Measurements from ENCODE around the gene MLXIPL. TPM values are rescaled to one million over a fixed set of nuclear protein-coding genes. Genes with fewer than 3 reads are reported as not detected.

MLXIPL gene
- total and polyA plus RNA-seq, 2 donors (not counting 3 experiments of a cell fraction or from before 2014, with no cell fraction given): not detected

DNA sequence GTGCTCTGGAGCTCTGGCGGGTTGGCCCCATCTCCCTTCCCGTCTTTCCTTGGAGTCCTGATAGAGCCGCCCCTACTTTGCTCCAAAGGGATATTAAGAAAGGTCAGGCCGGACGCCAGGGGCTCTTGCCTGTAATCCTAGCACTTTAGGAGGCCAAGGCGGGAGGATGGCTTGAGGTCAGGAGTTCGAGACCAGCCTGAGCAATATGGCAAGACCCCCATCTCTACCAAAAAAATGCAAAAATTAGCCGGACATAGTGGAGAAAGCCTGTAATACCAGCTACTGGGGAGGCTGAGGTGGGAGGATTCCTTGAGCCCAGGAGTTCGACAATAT, 313 bp upstream of the MLXIPL start:
- no peak overlapping the region for H3K27ac ChIP-seq (ENCODE audit: insufficient read depth, low read depth, low read length)
- H3K9ac ChIP-seq (replicated peaks; ENCODE audit: extremely low read depth, insufficient read depth, low read length): no peak overlapping the region
- H3K27me3 ChIP-seq (ENCODE audit: control insufficient read depth in 2 of 2, insufficient read depth in 2 of 2, low read length in 2 of 2): peaks cover 28 to 39% of the 10 kb centered on the region in 2 experiments
- no peaks in the 10 kb centered on the region for H3K36me3 ChIP-seq (ENCODE audit: control insufficient read depth in 2 of 2, extremely low read depth in 1 of 2, insufficient read depth in 2 of 2, low read length in 2 of 2)
- no peaks in the 10 kb centered on the region for H3K9me1 ChIP-seq (replicated peaks; ENCODE audit: control insufficient read depth, extremely low read depth, insufficient read depth, low read length)
- H2AFZ ChIP-seq (ENCODE audit: low read depth, low read length): no peak overlapping the region
- no TSS peak for BruUV-seq (replicated peaks)
- intact Hi-C loops (cut with micrococcal nuclease): loop anchor here (5.0 kb wide), 1 partner anchor 43 kb away; the partner anchor contains the start of gene VPS37D
- no peaks in the 10 kb centered on the region for H3K9me3 ChIP-seq (replicated peaks; ENCODE audit: control insufficient read depth, insufficient read depth, low read length)
- no peaks in the 10 kb centered on the region for H4K20me1 ChIP-seq (replicated peaks; ENCODE audit: control insufficient read depth, extremely low read depth, insufficient read depth, low read length)
- no peak for TF ChIP-seq JUN (IDR thresholded peaks at IDR 0.05; ENCODE audit: borderline replicate concordance, insufficient read depth, insufficient read length, low read depth)
- TF ChIP-seq POLR2AphosphoS5 (IDR thresholded peaks at IDR 0.05; ENCODE audit: insufficient read depth, low read depth, low read length): no peak
- TF ChIP-seq GATA2 (IDR thresholded peaks at IDR 0.05; ENCODE audit: insufficient read depth, insufficient read length, low read depth, low read length): no peak
- TF ChIP-seq, protein P1, sequence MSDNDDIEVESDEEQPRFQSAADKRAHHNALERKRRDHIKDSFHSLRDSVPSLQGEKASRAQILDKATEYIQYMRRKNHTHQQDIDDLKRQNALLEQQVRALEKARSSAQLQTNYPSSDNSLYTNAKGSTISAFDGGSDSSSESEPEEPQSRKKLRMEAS (IDR thresholded peaks at IDR 0.05; ENCODE audit: insufficient read depth, insufficient read length): no peak
- no peak for TF ChIP-seq MYC (IDR thresholded peaks at IDR 0.05; ENCODE audit: low read depth, low read length)
- TF ChIP-seq, protein P2, sequence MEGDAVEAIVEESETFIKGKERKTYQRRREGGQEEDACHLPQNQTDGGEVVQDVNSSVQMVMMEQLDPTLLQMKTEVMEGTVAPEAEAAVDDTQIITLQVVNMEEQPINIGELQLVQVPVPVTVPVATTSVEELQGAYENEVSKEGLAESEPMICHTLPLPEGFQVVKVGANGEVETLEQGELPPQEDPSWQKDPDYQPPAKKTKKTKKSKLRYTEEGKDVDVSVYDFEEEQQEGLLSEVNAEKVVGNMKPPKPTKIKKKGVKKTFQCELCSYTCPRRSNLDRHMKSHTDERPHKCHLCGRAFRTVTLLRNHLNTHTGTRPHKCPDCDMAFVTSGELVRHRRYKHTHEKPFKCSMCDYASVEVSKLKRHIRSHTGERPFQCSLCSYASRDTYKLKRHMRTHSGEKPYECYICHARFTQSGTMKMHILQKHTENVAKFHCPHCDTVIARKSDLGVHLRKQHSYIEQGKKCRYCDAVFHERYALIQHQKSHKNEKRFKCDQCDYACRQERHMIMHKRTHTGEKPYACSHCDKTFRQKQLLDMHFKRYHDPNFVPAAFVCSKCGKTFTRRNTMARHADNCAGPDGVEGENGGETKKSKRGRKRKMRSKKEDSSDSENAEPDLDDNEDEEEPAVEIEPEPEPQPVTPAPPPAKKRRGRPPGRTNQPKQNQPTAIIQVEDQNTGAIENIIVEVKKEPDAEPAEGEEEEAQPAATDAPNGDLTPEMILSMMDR (IDR thresholded peaks at IDR 0.05; ENCODE audit: extremely low read depth in 1 of 2, insufficient read depth in 1 of 2, low read depth in 1 of 2, low read length in 2 of 2): no peak
- TF ChIP-seq EZH2 (IDR thresholded peaks at IDR 0.05; ENCODE audit: borderline replicate concordance, low read depth, low read length, severe bottlenecking): no peak
- TF ChIP-seq FOS (IDR thresholded peaks at IDR 0.05; ENCODE audit: borderline replicate concordance, insufficient read depth, low read length): no peak
- no peak for TF ChIP-seq POLR2A (IDR thresholded peaks at IDR 0.05; ENCODE audit: low read depth, low read length)
- POLR2A ChIA-PET: no interaction called here
- peaks cover 3% of the 10 kb centered on the region for H3K4me1 ChIP-seq (ENCODE audit: control insufficient read depth, extremely low read depth, insufficient read depth, low read length)
- H3K79me2 ChIP-seq (ENCODE audit: control insufficient read depth, insufficient read depth, low read length): no peaks in the 10 kb centered on the region
- dilution Hi-C loops (cut with MboI; ENCODE audit: extremely low pct_ligation_motif_present, low sequenced_read_pairs): no loop called here
- FAIRE-seq (no peak), DNase-seq (ENCODE audit: low read depth, low spot score) (no peak)
- H3K4me3 ChIP-seq (replicated peaks in 1 of 3; ENCODE audit: insufficient read depth in 1 of 3, low read depth in 1 of 3, low read length in 3 of 3): no peak overlapping the region
- CTCF ChIA-PET: interaction anchor here (0.6 to 1.7 kb wide), 2 partner anchors 9 to 18 kb away, joined by 5 to 7 read pairs; no protein-coding TSS in a partner anchor
- peak overlapping the region; percentile 50 for H3K4me2 ChIP-seq (ENCODE audit: insufficient read depth, low read length)

All from endothelial cell of umbilical vein (primary cell).